NCI-H2227 (cell line): ENCODE results near the gene SLC39A8.
"Not testable (repeated sequence)": the region's sequence is repeated elsewhere in the genome, so short reads cannot be mapped to it uniquely, and the experiment has no call there.

ENCODE experiments used
- DNase-seq: peaks from one replicate; lab custom pipeline; 2025; ENCODE audit not compliant: unreplicated experiment; lab: John Stamatoyannopoulos, UW

The SLC39A8 gene

DNA sequence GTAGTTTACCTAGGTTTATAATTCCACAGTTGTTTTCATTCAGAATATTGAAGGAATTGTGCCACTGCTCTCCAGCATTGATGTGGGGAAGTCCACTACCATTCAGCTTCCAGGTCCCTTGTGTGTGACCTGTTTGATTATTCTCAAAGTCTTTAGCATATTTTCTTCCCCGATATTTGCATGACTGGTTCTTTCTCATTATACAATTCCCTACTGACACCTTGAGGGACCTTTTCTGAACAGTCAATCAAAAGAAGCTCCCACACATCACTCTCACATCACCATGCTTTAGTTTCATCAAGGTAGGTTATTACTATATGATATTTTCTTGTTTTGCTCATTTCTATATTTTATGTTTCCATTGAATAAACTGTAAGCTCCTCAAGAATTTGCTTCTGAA, 44.1 kb downstream of the SLC39A8 start:
- no peak for DNase-seq

DNA sequence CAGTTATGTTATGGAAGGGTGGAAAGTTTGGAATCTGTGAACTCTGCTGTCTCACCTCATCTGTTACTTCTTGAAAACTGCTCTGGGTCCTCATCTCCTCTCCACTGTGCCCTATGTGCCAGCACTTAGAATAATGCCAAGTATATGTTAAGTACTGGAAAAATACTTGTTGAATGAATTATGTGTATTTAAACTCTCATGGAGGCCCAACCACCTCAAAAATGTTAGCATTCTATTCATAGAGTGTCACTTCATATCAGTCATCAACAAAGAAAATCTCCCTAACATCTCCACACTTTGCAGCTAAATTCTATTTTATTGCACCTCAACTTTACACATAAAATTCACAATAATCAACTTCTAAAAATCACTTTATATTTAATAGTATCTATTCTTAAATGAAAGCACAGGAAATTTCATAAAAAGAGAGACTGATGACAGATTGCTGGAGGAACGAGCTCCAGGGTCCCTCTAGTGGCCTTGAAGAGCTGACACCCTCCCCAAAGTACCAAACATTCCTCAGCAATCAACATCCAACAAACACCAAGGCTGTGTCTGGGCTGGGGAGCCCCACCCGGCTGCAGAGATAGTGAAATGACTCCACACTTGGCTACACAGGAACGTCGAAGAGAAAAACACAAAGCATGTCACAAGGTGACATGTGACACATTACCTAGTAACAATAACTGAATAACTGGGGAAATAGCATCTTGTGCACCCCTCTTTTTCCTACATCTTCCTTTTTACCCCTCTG, 45.8 kb downstream of the SLC39A8 start:
- peak; percentile 8 for DNase-seq

DNA sequence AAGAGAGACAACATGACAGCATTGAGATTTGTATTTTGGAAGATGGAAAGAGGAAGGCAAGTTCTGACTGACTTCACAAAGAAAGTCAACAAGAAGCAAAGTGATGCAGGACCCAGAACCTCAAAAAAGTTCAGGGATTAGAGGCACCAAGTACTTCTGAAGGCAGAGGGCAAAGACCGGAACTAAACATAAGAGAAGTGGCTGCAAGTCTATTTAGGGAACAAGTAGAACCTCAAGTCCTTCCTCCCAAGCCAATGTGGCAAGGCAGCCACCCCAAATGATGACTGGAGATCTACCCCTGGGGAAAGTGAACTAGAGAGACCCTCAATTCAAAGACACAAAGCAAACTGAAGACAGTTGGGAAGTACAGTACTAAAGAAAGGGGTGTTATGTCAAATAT, 46.6 kb downstream of the SLC39A8 start:
- no peak for DNase-seq

GRCh38 chr4:102295153-102295862, 50.0 kb downstream of the SLC39A8 start:
- DNase-seq, result no peak

- no peak for DNase-seq
Observed at GRCh38 chr4:102288497-102288896, 56.8 kb downstream of the SLC39A8 start.

GRCh38 chr4:102285831-102286230, 59.5 kb downstream of the SLC39A8 start:
- no peak for DNase-seq

DNA sequence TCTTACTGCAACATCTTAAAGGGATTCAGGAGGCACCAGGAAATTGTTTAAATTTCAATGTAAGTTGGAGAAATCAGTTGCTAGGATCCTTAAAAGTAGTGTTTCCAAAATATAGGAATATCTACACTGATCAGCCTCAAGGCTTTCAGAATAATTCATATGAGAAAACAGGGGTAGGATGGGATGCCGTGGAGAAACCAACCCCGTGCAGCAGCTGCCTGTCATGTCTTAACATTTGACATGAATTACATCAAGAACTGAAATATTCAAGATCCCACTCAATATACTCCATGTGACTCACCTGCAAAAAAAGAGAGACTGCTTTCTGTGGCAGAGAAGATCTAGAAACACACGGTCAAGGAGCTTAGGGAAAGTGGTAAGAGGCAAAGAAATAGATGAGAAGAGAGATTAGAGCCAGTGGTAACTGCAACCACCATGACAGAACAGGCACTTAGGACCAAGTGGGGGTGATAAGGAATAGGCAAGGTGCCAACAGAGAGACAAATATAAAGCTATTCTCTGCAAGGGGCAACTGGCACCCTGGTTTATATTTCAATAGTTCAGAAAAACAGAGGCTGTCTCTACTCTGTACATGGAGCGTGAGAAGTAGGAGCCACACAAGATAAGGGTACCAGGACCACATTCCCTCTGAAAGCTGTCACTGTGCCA, 64.0 kb downstream of the SLC39A8 start:
- DNase-seq, result no peak

- DNase-seq, result not testable (repeated sequence)
Observed at GRCh38 chr4:102273317-102273716, 72.0 kb downstream of the SLC39A8 start.

DNA sequence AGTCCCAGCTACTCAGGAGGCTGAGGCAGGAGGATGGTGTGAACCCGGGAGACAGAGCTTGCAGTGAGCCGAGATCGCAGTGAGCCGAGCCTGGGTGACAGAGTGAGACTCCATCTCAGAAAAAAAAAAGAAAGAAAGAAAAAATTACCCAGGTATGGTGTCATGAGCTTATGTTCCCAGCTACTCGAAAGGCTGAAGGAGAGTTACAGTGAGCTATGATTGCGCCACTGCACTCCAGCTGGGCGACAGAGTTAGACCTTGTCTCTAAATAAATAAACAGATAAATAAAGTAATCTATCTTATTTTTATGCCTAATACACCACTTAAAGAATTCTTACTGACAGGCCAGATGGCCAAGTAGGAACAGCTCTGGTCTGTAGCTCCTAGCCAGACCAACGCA, 73.0 kb downstream of the SLC39A8 start:
- no peak for DNase-seq

DNA sequence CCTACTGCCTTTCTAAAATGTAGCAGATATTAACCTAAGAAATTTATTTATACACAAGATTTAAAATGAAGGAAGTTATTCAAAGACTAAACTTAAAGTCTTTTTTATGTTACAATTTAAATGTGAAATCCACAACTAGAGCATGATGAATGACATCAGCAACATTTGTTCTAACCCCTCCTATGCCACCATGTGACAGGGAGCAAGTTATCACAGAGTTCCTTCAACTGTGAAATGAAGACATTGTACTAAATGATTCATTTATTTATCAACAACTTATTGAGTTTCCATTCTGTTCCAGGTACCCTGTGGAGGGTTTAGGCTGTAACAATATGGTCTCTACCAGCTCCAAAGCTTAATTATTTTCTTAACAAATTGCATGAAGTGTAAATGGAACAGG, 76.9 kb downstream of the SLC39A8 start:
- DNase-seq, result no peak

- peak; percentile 71 for DNase-seq
Observed at GRCh38 chr4:102263024-102263787, 82.1 kb downstream of the SLC39A8 start.

GRCh38 chr4:102259702-102260101, 85.6 kb downstream of the SLC39A8 start:
- no peak for DNase-seq

- no peak for DNase-seq
Observed at GRCh38 chr4:102259081-102259480, 86.2 kb downstream of the SLC39A8 start.

- no peak for DNase-seq
Observed at GRCh38 chr4:102256321-102256720, 89.0 kb downstream of the SLC39A8 start.

GRCh38 chr4:102253860-102254259, 91.4 kb downstream of the SLC39A8 start:
- no peak for DNase-seq

GRCh38 chr4:102252171-102252570, 93.1 kb downstream of the SLC39A8 start:
- DNase-seq, result no peak

DNA sequence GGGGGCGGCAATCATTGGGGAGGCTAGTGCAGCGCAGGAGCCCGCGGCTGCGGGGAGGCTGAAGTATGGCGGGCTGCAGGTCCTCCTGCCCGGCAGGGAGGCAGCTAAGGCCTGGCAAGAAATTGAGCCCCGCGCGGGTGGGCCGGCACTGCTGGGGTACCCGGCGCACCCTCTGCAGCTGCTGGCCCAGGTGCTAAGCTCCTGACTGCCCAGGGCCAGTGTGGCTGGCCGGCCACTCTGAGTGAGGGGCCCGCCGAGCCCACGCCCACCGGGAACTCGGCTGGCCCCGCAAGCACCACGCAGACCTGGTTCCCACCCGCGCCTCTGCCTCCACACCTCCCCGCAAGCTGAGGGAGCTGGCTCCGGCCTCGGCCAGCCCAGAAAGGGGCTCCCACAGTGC, 94.9 kb downstream of the SLC39A8 start:
- DNase-seq, result no peak

DNA sequence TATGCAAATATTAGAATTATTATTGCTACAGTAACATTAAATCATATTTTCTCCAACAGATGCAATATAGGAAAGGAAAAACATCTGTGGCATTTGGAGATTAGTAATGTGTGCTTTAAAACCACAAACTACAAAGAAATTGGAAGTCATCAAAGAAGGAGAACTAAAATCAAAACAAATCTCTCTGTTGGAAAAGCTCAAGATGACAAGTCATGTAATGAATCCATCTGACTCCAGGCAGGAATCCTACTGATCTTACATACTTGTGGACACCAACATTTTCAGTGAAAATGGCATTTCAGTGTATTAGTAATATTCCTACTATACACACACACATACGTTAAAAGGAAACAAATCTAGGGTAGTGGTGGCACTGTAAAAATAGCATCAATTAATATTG, 98.2 kb downstream of the SLC39A8 start:
- DNase-seq, result no peak

DNA sequence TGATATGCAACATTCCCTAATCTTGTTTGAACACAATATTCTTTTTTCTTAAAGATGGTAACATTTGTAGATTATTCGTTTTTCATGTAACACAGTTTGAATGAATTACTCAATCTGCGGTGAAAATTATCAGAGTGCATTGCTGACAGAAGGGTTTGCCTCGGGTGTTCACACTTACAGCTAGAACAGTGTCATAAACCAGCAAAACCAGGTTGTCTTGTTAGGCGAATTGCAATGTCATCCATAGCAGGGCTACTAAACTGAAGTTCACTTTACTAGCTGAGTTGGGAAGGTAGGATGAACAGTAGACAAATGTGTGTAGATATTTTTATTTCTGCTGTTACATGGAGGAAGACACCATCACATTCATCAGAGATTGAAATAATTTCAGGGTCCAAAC, 98.9 kb downstream of the SLC39A8 start:
- no peak for DNase-seq

DNA sequence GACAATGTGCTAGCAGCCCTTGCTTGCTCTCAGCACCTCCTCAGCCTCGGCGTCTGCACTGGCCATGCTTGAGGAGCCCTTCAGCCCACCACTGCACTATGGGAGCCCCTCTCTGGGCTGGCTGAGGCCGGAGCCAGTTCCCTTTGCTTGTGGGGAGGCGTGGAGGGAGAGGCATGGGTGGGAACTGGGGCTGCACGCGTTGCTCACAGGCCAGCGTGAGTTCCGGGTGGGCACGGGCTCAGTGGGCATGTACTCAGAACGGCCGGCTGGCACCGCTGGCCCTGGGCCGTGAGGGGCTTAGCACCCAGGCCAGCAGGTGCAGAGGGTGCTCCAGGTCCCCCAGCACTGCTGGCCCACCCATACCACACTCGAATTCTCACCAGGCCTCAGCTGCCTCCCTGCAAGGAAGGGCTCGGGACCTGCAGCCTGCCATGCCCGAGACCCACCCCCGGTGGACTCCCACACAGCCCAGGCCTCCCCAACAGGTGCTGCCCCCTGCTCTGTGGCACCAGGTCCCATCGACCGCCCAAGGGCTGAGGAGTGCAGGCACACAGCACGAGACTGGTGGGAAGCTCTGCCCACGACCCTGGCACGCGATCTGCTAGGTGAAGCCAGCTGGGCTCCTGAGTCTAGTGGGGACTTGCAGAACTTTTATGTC, 100.3 kb downstream of the SLC39A8 start:
- DNase-seq, result no peak

DNA sequence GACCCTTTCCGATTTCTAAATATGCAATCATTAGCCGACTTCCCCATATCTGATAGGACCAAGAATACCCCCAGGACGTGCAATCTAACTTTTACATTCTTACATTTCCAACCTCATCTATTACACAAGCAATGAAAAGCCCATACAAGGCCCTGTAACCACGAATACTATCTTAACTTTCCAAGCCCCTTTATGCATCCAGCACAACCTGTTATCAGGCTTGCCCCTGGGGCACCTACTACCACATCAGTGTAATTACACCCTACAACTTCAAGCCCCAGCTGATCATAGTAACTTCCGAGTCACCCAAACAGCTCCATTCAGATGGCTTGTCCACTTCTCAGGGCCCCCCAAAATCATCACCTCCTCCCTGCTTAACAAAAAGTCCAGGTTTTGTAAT, 102.0 kb downstream of the SLC39A8 start:
- not testable (repeated sequence) for DNase-seq
